GM21447 (cell line): ENCODE measurements around the gene PABPN1L.

Experiments used
- ATAC-seq: cut with Tn5 transposase; IDR thresholded peaks from one replicate; pipeline ENCODE4 v1.9.1; 2021; ENCODE audit not compliant: unreplicated experiment

PABPN1L gene

DNA sequence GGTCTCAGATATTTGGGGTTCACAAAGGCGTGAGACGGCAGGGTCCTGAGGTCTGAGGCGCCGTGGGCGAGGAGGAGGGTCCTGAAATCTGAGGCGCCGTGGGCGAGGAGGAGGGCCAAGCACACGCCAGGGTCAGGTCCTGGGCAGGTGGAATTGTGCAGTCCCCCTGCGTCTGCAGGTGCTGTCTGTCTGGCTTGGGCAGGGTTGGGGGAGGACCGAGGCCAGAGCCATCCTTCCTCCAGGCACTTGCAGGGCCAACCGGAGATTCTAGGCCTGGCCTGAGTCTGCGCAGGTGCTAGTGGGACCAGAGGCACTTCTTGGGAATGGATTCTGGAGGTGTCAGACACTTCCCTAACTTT lies 52.3 kb downstream of the PABPN1L start:
- ATAC-seq, result no peak
